ENCODE data around the gene GON4L. TPM values are rescaled to one million over a fixed set of nuclear protein-coding genes. Genes with fewer than 3 reads are reported as not detected.

GON4L gene, protein sequence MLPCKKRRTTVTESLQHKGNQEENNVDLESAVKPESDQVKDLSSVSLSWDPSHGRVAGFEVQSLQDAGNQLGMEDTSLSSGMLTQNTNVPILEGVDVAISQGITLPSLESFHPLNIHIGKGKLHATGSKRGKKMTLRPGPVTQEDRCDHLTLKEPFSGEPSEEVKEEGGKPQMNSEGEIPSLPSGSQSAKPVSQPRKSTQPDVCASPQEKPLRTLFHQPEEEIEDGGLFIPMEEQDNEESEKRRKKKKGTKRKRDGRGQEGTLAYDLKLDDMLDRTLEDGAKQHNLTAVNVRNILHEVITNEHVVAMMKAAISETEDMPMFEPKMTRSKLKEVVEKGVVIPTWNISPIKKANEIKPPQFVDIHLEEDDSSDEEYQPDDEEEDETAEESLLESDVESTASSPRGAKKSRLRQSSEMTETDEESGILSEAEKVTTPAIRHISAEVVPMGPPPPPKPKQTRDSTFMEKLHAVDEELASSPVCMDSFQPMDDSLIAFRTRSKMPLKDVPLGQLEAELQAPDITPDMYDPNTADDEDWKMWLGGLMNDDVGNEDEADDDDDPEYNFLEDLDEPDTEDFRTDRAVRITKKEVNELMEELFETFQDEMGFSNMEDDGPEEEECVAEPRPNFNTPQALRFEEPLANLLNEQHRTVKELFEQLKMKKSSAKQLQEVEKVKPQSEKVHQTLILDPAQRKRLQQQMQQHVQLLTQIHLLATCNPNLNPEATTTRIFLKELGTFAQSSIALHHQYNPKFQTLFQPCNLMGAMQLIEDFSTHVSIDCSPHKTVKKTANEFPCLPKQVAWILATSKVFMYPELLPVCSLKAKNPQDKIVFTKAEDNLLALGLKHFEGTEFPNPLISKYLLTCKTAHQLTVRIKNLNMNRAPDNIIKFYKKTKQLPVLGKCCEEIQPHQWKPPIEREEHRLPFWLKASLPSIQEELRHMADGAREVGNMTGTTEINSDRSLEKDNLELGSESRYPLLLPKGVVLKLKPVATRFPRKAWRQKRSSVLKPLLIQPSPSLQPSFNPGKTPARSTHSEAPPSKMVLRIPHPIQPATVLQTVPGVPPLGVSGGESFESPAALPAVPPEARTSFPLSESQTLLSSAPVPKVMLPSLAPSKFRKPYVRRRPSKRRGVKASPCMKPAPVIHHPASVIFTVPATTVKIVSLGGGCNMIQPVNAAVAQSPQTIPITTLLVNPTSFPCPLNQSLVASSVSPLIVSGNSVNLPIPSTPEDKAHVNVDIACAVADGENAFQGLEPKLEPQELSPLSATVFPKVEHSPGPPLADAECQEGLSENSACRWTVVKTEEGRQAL (N-terminal part only)
- polyA plus RNA-seq (16.7 to 18.8 TPM (median 18.1 TPM) in 3 replicates), polyA minus RNA-seq (30.2 to 39.4 TPM (median 35.2 TPM) in 3 replicates)
- polyA plus RNA-seq (2011; ENCODE audit: low read depth): 23.2 TPM
- polyA plus RNA-seq (2011; cell fraction: cytosol; rRNA removed): 9.8 and 15.1 TPM in 2 replicates
- polyA plus RNA-seq (2011; cell fraction: nucleus; rRNA removed): 65.7 and 69.2 TPM in 2 replicates
- 13.4 and 17.7 TPM in 2 replicates for polyA plus RNA-seq (2012; ENCODE audit: low replicate concordance)
- polyA minus RNA-seq (2011; cell fraction: cytosol; rRNA and poly(A)+ RNA removed): 10.6 TPM
- 30.2 and 51.5 TPM in 2 replicates for polyA minus RNA-seq (2011; cell fraction: nucleus; rRNA and poly(A)+ RNA removed)

DNA sequence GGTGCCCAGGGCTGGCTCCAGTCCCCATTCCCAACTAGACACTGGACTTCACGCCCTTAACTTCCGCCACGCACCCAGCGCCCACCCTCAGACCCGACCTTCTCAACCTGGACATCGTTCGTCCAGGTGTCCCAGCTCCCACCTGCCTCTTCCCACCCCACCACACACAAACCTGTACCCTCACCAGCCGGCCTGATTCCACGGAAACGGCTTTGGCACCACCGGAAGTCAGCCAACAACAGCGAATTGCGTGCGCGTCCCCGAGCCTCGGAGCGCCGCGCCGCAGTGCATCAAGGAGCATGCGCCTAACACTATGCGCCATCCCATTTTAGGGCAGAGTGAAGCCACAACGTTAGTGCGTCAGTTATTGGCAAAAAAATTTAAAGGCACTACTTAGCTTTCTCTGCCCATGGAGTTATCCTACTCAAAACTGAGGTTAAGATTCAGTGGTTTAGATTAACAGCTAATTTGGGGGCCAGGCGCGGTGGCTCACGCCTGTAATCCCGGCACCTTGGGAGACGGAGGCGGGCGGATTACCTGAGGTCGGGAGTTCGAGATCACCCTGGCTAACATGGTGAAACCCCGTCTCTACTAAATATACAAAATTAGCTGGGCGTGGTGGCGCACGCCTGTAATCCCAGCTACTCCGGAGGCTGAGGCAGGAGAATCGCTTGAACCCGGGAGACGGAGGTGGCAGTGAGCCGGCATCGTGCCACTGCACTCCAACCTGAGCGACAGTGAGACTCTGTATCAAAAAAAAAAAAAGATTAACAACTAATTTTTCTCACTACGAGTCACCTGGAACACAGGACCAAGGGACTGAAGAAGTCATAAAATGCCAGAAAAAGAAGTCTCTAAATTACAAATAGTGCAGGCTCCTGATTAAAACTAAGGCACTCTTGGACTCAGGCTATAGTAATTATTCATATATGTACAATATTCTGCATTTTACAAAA is at the start of gene GON4L:
Gene GON4L, minus strand, starts transcription at position 240 of the 956 bp plus-strand sequence. CDS start 3,434 bp downstream, outside the sequence.
- TF ChIP-seq, protein P1, sequence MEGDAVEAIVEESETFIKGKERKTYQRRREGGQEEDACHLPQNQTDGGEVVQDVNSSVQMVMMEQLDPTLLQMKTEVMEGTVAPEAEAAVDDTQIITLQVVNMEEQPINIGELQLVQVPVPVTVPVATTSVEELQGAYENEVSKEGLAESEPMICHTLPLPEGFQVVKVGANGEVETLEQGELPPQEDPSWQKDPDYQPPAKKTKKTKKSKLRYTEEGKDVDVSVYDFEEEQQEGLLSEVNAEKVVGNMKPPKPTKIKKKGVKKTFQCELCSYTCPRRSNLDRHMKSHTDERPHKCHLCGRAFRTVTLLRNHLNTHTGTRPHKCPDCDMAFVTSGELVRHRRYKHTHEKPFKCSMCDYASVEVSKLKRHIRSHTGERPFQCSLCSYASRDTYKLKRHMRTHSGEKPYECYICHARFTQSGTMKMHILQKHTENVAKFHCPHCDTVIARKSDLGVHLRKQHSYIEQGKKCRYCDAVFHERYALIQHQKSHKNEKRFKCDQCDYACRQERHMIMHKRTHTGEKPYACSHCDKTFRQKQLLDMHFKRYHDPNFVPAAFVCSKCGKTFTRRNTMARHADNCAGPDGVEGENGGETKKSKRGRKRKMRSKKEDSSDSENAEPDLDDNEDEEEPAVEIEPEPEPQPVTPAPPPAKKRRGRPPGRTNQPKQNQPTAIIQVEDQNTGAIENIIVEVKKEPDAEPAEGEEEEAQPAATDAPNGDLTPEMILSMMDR (optimal IDR thresholded peaks at IDR 0.05 in 1 of 3, IDR thresholded peaks at IDR 0.05 in 1 of 3, conservative IDR thresholded peaks at IDR 0.05 in 1 of 3; ENCODE audit: extremely low read depth in 1 of 3, insufficient read depth in 2 of 3, low read length in 3 of 3): no peak
- no peak for TF ChIP-seq EZH2 (IDR thresholded peaks at IDR 0.05; ENCODE audit: low read length)
- peaks cover 34% of the 10 kb centered on the region for H3K79me2 ChIP-seq (ENCODE audit: control insufficient read depth, insufficient read depth, low read length)
- FAIRE-seq: peak; percentile 75

More for the DNA sequence above, at the start of gene GON4L:
- Histone ChIP-seq H3K4me2 (ENCODE audit: control insufficient read depth, extremely low read depth, insufficient read depth, low read depth, low read length) (peak within 1 kb of the TSS; percentile 85), H3K4me3 (ENCODE audit: control insufficient read depth in 2 of 3, extremely low read depth in 1 of 3, insufficient read depth in 2 of 3, low read depth in 1 of 3, low read length in 3 of 3) (peak within 1 kb of the TSS; percentile 77 to 98 (median 89)), H2AFZ (ENCODE audit: control insufficient read depth, low read length) (peak within 1 kb of the TSS; percentile 100), H3K4me1 (ENCODE audit: control insufficient read depth, extremely low read depth, insufficient read depth, low read length) (peaks cover 8% of the 10 kb centered on the region), H3K27me3 (ENCODE audit: control insufficient read depth, extremely low read depth, insufficient read depth, low read length) (peaks cover 14% of the 10 kb centered on the region), H3K36me3 (ENCODE audit: control insufficient read depth in 2 of 2, extremely low read depth in 1 of 2, insufficient read depth in 2 of 2, low read length in 2 of 2) (peaks cover 11 to 13% of the 10 kb centered on the region in 2 experiments), H3K27ac (ENCODE audit: control insufficient read depth, insufficient read depth, low read length) (peak within 1 kb of the TSS; percentile 79), H4K20me1 (ENCODE audit: control insufficient read depth, extremely low read depth, insufficient read depth, low read length) (no peaks in the 10 kb centered on the region), H3K9me3 (ENCODE audit: control insufficient read depth, low read depth, low read length) (no peaks in the 10 kb centered on the region), H3K9me1 (ENCODE audit: control insufficient read depth, extremely low read depth, insufficient read depth, low read length) (no peaks in the 10 kb centered on the region), H3K9ac (ENCODE audit: control insufficient read depth, extremely low read depth, insufficient read depth, low read length) (peak within 1 kb of the TSS; percentile 91)
- peak; percentile 32 for DNase-seq (ENCODE audit: low read depth, low spot score)
- dilution Hi-C loops (cut with MboI; ENCODE audit: extremely low pct_ligation_motif_present, low sequenced_read_pairs): no loop called here
